Measurements from ENCODE around the gene FBRSL1.

DNA sequence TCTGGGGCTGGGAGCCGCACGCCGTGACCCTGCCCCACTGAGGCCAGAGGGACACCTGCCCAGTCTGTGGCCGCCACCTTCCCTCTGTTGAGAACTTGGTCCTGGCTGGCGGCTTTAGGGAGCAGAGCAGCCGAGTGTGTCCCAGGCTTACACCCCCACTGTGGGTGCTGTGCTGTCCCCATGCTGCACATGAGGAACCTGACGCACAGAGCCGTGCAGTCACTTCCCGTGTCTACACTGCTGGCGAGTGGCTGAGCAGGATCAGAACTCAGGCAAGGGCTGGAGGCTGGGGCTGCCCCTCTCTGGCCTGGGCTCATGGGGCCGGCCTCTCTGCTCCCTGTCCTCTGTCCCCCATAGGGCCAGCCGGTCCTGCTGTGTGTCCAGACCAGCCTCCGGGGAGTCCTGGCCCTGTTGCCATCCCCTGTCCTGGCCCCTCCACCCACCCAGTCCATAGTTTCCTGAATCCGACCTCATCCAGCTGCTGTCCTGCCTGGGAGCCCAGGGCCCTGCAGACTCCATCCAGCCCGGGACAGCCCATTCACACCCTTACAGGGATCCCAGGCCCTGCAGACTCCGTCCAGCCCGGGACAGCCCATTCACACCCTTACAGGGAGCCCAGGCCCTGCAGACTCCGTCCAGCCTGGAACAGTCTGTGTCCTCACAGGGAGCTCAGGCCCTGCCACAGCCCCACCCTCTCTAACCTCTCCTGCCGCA lies 10.3 kb downstream of the FBRSL1 start:
- TF ChIP-seq, protein P1, sequence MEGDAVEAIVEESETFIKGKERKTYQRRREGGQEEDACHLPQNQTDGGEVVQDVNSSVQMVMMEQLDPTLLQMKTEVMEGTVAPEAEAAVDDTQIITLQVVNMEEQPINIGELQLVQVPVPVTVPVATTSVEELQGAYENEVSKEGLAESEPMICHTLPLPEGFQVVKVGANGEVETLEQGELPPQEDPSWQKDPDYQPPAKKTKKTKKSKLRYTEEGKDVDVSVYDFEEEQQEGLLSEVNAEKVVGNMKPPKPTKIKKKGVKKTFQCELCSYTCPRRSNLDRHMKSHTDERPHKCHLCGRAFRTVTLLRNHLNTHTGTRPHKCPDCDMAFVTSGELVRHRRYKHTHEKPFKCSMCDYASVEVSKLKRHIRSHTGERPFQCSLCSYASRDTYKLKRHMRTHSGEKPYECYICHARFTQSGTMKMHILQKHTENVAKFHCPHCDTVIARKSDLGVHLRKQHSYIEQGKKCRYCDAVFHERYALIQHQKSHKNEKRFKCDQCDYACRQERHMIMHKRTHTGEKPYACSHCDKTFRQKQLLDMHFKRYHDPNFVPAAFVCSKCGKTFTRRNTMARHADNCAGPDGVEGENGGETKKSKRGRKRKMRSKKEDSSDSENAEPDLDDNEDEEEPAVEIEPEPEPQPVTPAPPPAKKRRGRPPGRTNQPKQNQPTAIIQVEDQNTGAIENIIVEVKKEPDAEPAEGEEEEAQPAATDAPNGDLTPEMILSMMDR (IDR thresholded peaks at IDR 0.05; ENCODE audit: insufficient read depth, low read length), result no peak
- TF ChIP-seq GABPA (IDR thresholded peaks at IDR 0.05; ENCODE audit: low read depth) (no peak), POLR2AphosphoS5 (IDR thresholded peaks at IDR 0.05; ENCODE audit: low read depth) (no peak), SPI1 (IDR thresholded peaks at IDR 0.05; ENCODE audit: borderline replicate concordance, low read depth) (no peak)
- TF ChIP-seq, protein P2, sequence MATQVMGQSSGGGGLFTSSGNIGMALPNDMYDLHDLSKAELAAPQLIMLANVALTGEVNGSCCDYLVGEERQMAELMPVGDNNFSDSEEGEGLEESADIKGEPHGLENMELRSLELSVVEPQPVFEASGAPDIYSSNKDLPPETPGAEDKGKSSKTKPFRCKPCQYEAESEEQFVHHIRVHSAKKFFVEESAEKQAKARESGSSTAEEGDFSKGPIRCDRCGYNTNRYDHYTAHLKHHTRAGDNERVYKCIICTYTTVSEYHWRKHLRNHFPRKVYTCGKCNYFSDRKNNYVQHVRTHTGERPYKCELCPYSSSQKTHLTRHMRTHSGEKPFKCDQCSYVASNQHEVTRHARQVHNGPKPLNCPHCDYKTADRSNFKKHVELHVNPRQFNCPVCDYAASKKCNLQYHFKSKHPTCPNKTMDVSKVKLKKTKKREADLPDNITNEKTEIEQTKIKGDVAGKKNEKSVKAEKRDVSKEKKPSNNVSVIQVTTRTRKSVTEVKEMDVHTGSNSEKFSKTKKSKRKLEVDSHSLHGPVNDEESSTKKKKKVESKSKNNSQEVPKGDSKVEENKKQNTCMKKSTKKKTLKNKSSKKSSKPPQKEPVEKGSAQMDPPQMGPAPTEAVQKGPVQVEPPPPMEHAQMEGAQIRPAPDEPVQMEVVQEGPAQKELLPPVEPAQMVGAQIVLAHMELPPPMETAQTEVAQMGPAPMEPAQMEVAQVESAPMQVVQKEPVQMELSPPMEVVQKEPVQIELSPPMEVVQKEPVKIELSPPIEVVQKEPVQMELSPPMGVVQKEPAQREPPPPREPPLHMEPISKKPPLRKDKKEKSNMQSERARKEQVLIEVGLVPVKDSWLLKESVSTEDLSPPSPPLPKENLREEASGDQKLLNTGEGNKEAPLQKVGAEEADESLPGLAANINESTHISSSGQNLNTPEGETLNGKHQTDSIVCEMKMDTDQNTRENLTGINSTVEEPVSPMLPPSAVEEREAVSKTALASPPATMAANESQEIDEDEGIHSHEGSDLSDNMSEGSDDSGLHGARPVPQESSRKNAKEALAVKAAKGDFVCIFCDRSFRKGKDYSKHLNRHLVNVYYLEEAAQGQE (IDR thresholded peaks at IDR 0.05; ENCODE audit: insufficient replicate concordance, low read depth), result no peak

All from HL-60 (cell line).